Activated CD4-positive, alpha-beta T cell treated with anti-CD3 and anti-CD28 coated beads for 36 hours (primary cell): ENCODE data around the gene RNF32. TPM values are rescaled to one million over a fixed set of nuclear protein-coding genes. Genes with fewer than 3 reads are reported as not detected.
"Not testable (repeated sequence)": the region's sequence is repeated elsewhere in the genome, so short reads cannot be mapped to it uniquely, and the experiment has no call there.

Experiments used
- ATAC-seq: fragments of 200-7000 bp; cut with Tn5 transposase; one replicate; pipeline ENCODE4 v1.10.0; 2021; ENCODE audit warnings: mild to moderate bottlenecking, moderate library complexity
- CTCF ChIA-PET: fragments of 350-600 bp; sonication (Branson Sonifier 250); formaldehyde crosslinking; loops from one replicate; lab custom pipeline; 2021; ENCODE audit warnings: antibody characterized with exemption; lab: Charles Lee
- POLR2A ChIA-PET: fragments of 350-600 bp; sonication (Branson Sonifier 250); formaldehyde crosslinking; loops from one replicate; lab custom pipeline; 2021; ENCODE audit warnings: antibody characterized with exemption, inconsistent platforms; lab: Charles Lee
- DNase-seq: peaks from one replicate; pipeline ENCODE4 v3.0.0-alpha.2; 2020
- H3K27ac Mint-ChIP-seq: one replicate; pipeline ENCODE4 v1.8.0; 2021; ENCODE audit warnings: mixed read lengths
- H3K27me3 Mint-ChIP-seq: one replicate; pipeline ENCODE4 v1.8.0; 2021; ENCODE audit warnings: mixed read lengths
- H3K36me3 Mint-ChIP-seq: one replicate; pipeline ENCODE4 v1.8.0; 2021; ENCODE audit warnings: low read depth, mixed read lengths
- H3K4me1 Mint-ChIP-seq: one replicate; pipeline ENCODE4 v1.8.0; 2021; ENCODE audit warnings: mixed read lengths
- H3K4me3 Mint-ChIP-seq: one replicate; pipeline ENCODE4 v1.8.0; 2021; ENCODE audit warnings: mild to moderate bottlenecking, moderate library complexity, mixed read lengths
- H3K9me3 Mint-ChIP-seq: one replicate; pipeline ENCODE4 v1.8.0; 2021; ENCODE audit warnings: low read depth, mixed read lengths
- intact Hi-C, 2 experiments: fragments of 100-400 bp; cut with DNase I in 1 of 2; cut with micrococcal nuclease in 1 of 2; formaldehyde crosslinking; loops; one replicate each; pipeline versions ENCODE4 v1.14.2 to v1.15.1; 2022 to 2024; cut with DNase I, micrococcal nuclease
- total RNA-seq, 2 experiments: library from RNA; stranded (reverse); gene quantifications; one replicate each; pipeline ENCODE4 v1.2.3, GENCODE V29; 2021

Gene RNF32
- total RNA-seq, 2 experiments from 2014 or later: 0.71 to 0.90 TPM

- Mint-ChIP-seq H3K9me3 (no peaks in the 10 kb centered on the region), H3K27ac (no peak overlapping the region), H3K4me1 (no peaks in the 10 kb centered on the region), H3K27me3 (no peaks in the 10 kb centered on the region), H3K36me3 (peaks cover 18% of the 10 kb centered on the region), H3K4me3 (no peak overlapping the region)
- intact Hi-C loops: no loop called here
- ChIA-PET CTCF (interaction anchor here (0.8 kb wide), 1 partner anchor 11 kb away, joined by 4 read pairs; no protein-coding TSS in a partner anchor), POLR2A (no interaction called here)
- no peak for DNase-seq
- ATAC-seq: no peak
Measured at GRCh38 chr7:156684251-156684650, 43.7 kb downstream of the RNF32 start.

GRCh38 chr7:156684661-156685060 is 44.1 kb downstream of the RNF32 start:
- ChIA-PET CTCF (no interaction called here), POLR2A (no interaction called here)
- ATAC-seq (no peak), DNase-seq (no peak)
- Mint-ChIP-seq H3K4me3 (no peak overlapping the region), H3K27me3 (no peaks in the 10 kb centered on the region), H3K36me3 (peaks cover 15% of the 10 kb centered on the region), H3K9me3 (no peaks in the 10 kb centered on the region), H3K27ac (no peak overlapping the region), H3K4me1 (no peaks in the 10 kb centered on the region)
- intact Hi-C loops: no loop called here

GRCh38 chr7:156691764-156692163 is 51.2 kb downstream of the RNF32 start:
- POLR2A ChIA-PET: interaction anchor here (0.7 kb wide), 1 partner anchor 756 kb away, joined by 4 read pairs; no protein-coding TSS in a partner anchor
- no peak for ATAC-seq

GRCh38 chr7:156692849-156693248 is 52.3 kb downstream of the RNF32 start:
- ATAC-seq: no peak
- H3K27me3 Mint-ChIP-seq: no peaks in the 10 kb centered on the region

More at GRCh38 chr7:156691764-156692163, 51.2 kb downstream of the RNF32 start:
- Mint-ChIP-seq H3K27ac (no peak overlapping the region), H3K9me3 (peaks cover 8% of the 10 kb centered on the region), H3K4me1 (no peaks in the 10 kb centered on the region), H3K4me3 (no peak overlapping the region), H3K36me3 (peaks cover 19% of the 10 kb centered on the region), H3K27me3 (no peaks in the 10 kb centered on the region)
- CTCF ChIA-PET: no interaction called here
- intact Hi-C loops: no loop called here
- no peak for DNase-seq

GRCh38 chr7:156693627-156694026 is 53.1 kb downstream of the RNF32 start:
- no peak for ATAC-seq
- DNase-seq: no peak
- Mint-ChIP-seq H3K9me3 (peaks cover 19% of the 10 kb centered on the region), H3K4me1 (no peaks in the 10 kb centered on the region), H3K4me3 (no peak overlapping the region), H3K27me3 (no peaks in the 10 kb centered on the region), H3K36me3 (peaks cover 34% of the 10 kb centered on the region), H3K27ac (no peak overlapping the region)
- intact Hi-C loops: no loop called here
- CTCF ChIA-PET: interaction anchor here (0.7 to 1.1 kb wide), 2 partner anchors 25 to 36 kb away, joined by 3 read pairs; no protein-coding TSS in a partner anchor
- POLR2A ChIA-PET: no interaction called here

More at GRCh38 chr7:156692849-156693248, 52.3 kb downstream of the RNF32 start:
- Mint-ChIP-seq H3K4me3 (no peak overlapping the region), H3K36me3 (peaks cover 27% of the 10 kb centered on the region), H3K9me3 (peaks cover 16% of the 10 kb centered on the region), H3K27ac (no peak overlapping the region), H3K4me1 (no peaks in the 10 kb centered on the region)
- no peak for DNase-seq
- ChIA-PET POLR2A (no interaction called here), CTCF (interaction anchor here (1.1 kb wide), 1 partner anchor 37 kb away, joined by 3 read pairs; no protein-coding TSS in a partner anchor)
- intact Hi-C loops: no loop called here

GRCh38 chr7:156697283-156697682 is 56.7 kb downstream of the RNF32 start:
- H3K4me3 Mint-ChIP-seq, H3K4me1 Mint-ChIP-seq, H3K27me3 Mint-ChIP-seq, DNase-seq, intact Hi-C loops, CTCF ChIA-PET, H3K27ac Mint-ChIP-seq, POLR2A ChIA-PET, ATAC-seq: not testable (repeated sequence)
- Mint-ChIP-seq H3K36me3 (peaks cover 54% of the 10 kb centered on the region), H3K9me3 (peaks cover 24% of the 10 kb centered on the region)

- CTCF ChIA-PET, H3K4me1 Mint-ChIP-seq, intact Hi-C loops, ATAC-seq, POLR2A ChIA-PET, H3K4me3 Mint-ChIP-seq, DNase-seq, H3K27me3 Mint-ChIP-seq, H3K27ac Mint-ChIP-seq: not testable (repeated sequence)
- Mint-ChIP-seq H3K9me3 (peaks cover 25% of the 10 kb centered on the region), H3K36me3 (peaks cover 54% of the 10 kb centered on the region)
Measured at GRCh38 chr7:156698512-156698911, 57.9 kb downstream of the RNF32 start.

- ATAC-seq, POLR2A ChIA-PET, H3K4me1 Mint-ChIP-seq, intact Hi-C loops, H3K4me3 Mint-ChIP-seq, CTCF ChIA-PET, DNase-seq, H3K27me3 Mint-ChIP-seq, H3K27ac Mint-ChIP-seq: not testable (repeated sequence)
- H3K9me3 Mint-ChIP-seq: peaks cover 24% of the 10 kb centered on the region
- peaks cover 64% of the 10 kb centered on the region for H3K36me3 Mint-ChIP-seq
Measured at GRCh38 chr7:156701787-156702186, 61.2 kb downstream of the RNF32 start.

- POLR2A ChIA-PET: no interaction called here
- Mint-ChIP-seq H3K9me3 (peaks cover 25% of the 10 kb centered on the region), H3K36me3 (peaks cover 66% of the 10 kb centered on the region), H3K4me3 (no peak overlapping the region), H3K27me3 (no peaks in the 10 kb centered on the region), H3K4me1 (peaks cover 5% of the 10 kb centered on the region), H3K27ac (no peak overlapping the region)
- CTCF ChIA-PET: no interaction called here
- no peak for ATAC-seq
- intact Hi-C loops: no loop called here
- DNase-seq: no peak
Measured at GRCh38 chr7:156702399-156702798, 61.8 kb downstream of the RNF32 start.

GRCh38 chr7:156703209-156703608 is 62.6 kb downstream of the RNF32 start:
- DNase-seq (no peak), ATAC-seq (no peak)
- H3K36me3 Mint-ChIP-seq: peaks cover 68% of the 10 kb centered on the region
- intact Hi-C loops: no loop called here
- POLR2A ChIA-PET: no interaction called here
- peaks cover 5% of the 10 kb centered on the region for H3K4me1 Mint-ChIP-seq
- H3K4me3 Mint-ChIP-seq: no peak overlapping the region
- CTCF ChIA-PET: no interaction called here
- H3K27ac Mint-ChIP-seq: no peak overlapping the region
- H3K9me3 Mint-ChIP-seq: peaks cover 24% of the 10 kb centered on the region
- H3K27me3 Mint-ChIP-seq: no peaks in the 10 kb centered on the region

GRCh38 chr7:156703773-156704482 is 63.4 kb downstream of the RNF32 start:
- peaks cover 24% of the 10 kb centered on the region for H3K9me3 Mint-ChIP-seq
- intact Hi-C loops: no loop called here
- no peaks in the 10 kb centered on the region for H3K27me3 Mint-ChIP-seq
- H3K4me3 Mint-ChIP-seq: no peak overlapping the region
- ATAC-seq (no peak), DNase-seq (no peak)
- CTCF ChIA-PET: no interaction called here
- POLR2A ChIA-PET: no interaction called here
- peaks cover 69% of the 10 kb centered on the region for H3K36me3 Mint-ChIP-seq
- peaks cover 5% of the 10 kb centered on the region for H3K4me1 Mint-ChIP-seq
- H3K27ac Mint-ChIP-seq: no peak overlapping the region
